ENCODE data around the gene DOCK6. TPM values are rescaled to one million over a fixed set of nuclear protein-coding genes. Genes with fewer than 3 reads are reported as not detected.

Gene DOCK6
- total RNA-seq, 1 donor from 2014 or later, result 86.9 TPM

DNA sequence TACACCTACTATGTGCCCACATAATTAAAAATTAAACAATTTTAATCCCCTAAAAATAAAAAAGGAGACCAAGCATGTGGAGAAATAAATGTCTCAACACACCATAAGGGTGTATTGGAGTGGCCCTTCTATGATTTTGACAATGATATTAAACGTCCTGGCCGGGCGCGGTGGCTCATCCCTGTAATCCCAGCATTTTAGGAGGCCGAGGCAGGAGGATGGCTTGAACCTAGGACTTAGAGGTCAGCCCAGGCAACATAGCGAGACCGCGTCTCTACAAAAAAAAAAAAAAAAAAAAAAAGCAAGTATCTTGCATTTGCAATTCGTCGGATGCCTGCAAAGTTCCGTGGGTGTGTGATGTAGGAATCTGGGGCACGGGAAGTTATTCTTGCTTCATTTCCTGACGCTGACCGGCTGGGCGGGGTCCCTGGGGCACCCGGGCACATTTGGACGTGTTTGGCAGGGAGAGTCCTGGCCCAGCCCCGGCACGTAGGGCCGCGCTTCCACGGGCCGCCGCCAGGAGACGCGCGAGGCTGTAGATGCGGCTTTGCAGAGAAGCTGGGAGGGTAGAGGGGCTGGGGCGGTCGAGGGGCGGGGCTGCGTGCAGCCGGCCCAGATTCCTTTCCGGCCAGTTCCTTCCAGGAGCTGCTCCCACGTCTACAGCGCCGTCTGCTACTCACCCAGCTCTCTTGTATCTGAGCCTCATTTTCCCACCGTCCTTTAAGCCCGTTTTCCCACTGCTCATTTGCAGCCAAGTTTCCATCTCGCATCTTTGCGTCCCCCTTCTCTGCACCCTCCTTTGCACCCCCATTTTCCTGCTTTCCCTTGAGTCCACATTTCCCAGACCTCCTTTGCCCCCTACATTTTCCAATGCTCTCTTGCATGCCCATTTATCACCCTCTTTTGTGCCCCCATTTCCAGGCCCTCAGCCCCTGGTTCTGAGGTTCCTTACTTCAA lies 31.4 kb upstream of the DOCK6 start:
- Mint-ChIP-seq H3K27me3 (ENCODE audit: unreplicated experiment) (peaks cover 7% of the 10 kb centered on the region), H3K4me3 (ENCODE audit: unreplicated experiment) (peak overlapping the region; percentile 57)

DNA sequence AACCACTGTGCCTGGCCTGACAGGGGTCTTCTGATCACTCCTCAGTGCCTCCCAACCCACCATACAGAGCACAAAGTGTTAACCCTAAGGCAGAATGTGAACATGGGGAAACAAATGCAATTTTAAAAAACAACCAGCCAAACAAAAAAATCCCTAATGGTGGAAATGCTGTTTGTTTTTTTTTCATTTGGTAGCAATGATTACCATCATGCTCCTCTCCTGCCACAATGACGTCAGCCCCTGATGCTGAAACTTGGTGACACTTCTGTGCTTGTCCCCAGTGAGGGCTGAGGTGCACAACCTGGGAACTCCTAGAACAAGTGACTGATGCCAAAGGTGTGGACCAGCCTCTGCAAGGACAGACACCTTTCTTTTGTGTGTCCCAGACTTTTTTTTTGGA lies 29.7 kb upstream of the DOCK6 start:
- H3K4me1 Mint-ChIP-seq (ENCODE audit: unreplicated experiment), result peaks cover 15% of the 10 kb centered on the region
- TF ChIP-seq CTCF (IDR thresholded peaks at IDR 0.05), result no peak
- no peak overlapping the region for H3K27ac Mint-ChIP-seq (ENCODE audit: unreplicated experiment)
- H3K27me3 Mint-ChIP-seq (ENCODE audit: unreplicated experiment), result no peaks in the 10 kb centered on the region
- no peak for DNase-seq (ENCODE audit: extremely low spot score, unreplicated experiment)
- H3K36me3 Mint-ChIP-seq (ENCODE audit: unreplicated experiment), result no peaks in the 10 kb centered on the region
- H3K9me3 Mint-ChIP-seq (ENCODE audit: unreplicated experiment), result no peaks in the 10 kb centered on the region
- H3K4me3 Mint-ChIP-seq (ENCODE audit: unreplicated experiment), result no peak overlapping the region

More for the DNA sequence above, 31.4 kb upstream of the DOCK6 start:
- peak; percentile 98 for DNase-seq (ENCODE audit: extremely low spot score, unreplicated experiment)
- Mint-ChIP-seq H3K4me1 (ENCODE audit: unreplicated experiment) (peaks cover 12% of the 10 kb centered on the region), H3K9me3 (ENCODE audit: unreplicated experiment) (no peaks in the 10 kb centered on the region), H3K27ac (ENCODE audit: unreplicated experiment) (peak overlapping the region; percentile 84), H3K36me3 (ENCODE audit: unreplicated experiment) (no peaks in the 10 kb centered on the region)
- TF ChIP-seq CTCF (IDR thresholded peaks at IDR 0.05), result peak; percentile 99

GRCh38 chr19:11291415-11291814 lies 29.1 kb upstream of the DOCK6 start:
- Mint-ChIP-seq H3K4me1 (ENCODE audit: unreplicated experiment) (peaks cover 20% of the 10 kb centered on the region), H3K27ac (ENCODE audit: unreplicated experiment) (no peak overlapping the region), H3K9me3 (ENCODE audit: unreplicated experiment) (no peaks in the 10 kb centered on the region), H3K4me3 (ENCODE audit: unreplicated experiment) (no peak overlapping the region), H3K36me3 (ENCODE audit: unreplicated experiment) (no peaks in the 10 kb centered on the region), H3K27me3 (ENCODE audit: unreplicated experiment) (no peaks in the 10 kb centered on the region)
- TF ChIP-seq CTCF (IDR thresholded peaks at IDR 0.05), result no peak
- DNase-seq (ENCODE audit: extremely low spot score, unreplicated experiment), result no peak

GRCh38 chr19:11290256-11290655 lies 27.9 kb upstream of the DOCK6 start:
- Mint-ChIP-seq H3K4me3 (ENCODE audit: unreplicated experiment) (no peak overlapping the region), H3K36me3 (ENCODE audit: unreplicated experiment) (no peaks in the 10 kb centered on the region), H3K4me1 (ENCODE audit: unreplicated experiment) (peaks cover 21% of the 10 kb centered on the region), H3K27ac (ENCODE audit: unreplicated experiment) (no peak overlapping the region), H3K27me3 (ENCODE audit: unreplicated experiment) (no peaks in the 10 kb centered on the region), H3K9me3 (ENCODE audit: unreplicated experiment) (no peaks in the 10 kb centered on the region)
- TF ChIP-seq CTCF (IDR thresholded peaks at IDR 0.05), result no peak
- DNase-seq (ENCODE audit: extremely low spot score, unreplicated experiment), result no peak

- Mint-ChIP-seq H3K27ac (ENCODE audit: unreplicated experiment) (no peak overlapping the region), H3K9me3 (ENCODE audit: unreplicated experiment) (no peaks in the 10 kb centered on the region), H3K4me3 (ENCODE audit: unreplicated experiment) (no peak overlapping the region), H3K36me3 (ENCODE audit: unreplicated experiment) (no peaks in the 10 kb centered on the region), H3K4me1 (ENCODE audit: unreplicated experiment) (peaks cover 24% of the 10 kb centered on the region), H3K27me3 (ENCODE audit: unreplicated experiment) (no peaks in the 10 kb centered on the region)
- TF ChIP-seq CTCF (IDR thresholded peaks at IDR 0.05), result peak; percentile 54
- no peak for DNase-seq (ENCODE audit: extremely low spot score, unreplicated experiment)
Measured at GRCh38 chr19:11288349-11288748, 26.0 kb upstream of the DOCK6 start.

Data from osteocyte (in vitro differentiated cells).